Coronary artery (tissue), 2 donors: ENCODE results near the gene CAMSAP1.

Source experiments
- DNase-seq: peaks from one replicate; pipeline ENCODE4 v3.0.0-alpha.2; 2017; ENCODE audit warnings: low spot score
- H3K27ac ChIP-seq, 2 donors: fragments of 200-600 bp; sonication (generic); one replicate each; pipeline ENCODE4 v1.5.1; 2016 to 2019
- H3K4me3 ChIP-seq: fragments of 200-600 bp; sonication (generic); 2 replicates; pipeline ENCODE4 v1.5.1; 2016; ENCODE audit warnings: mild to moderate bottlenecking, moderate library complexity
- CTCF ChIP-seq: fragments of 200-600 bp; sonication (generic); IDR thresholded peaks from one replicate; pipeline ENCODE4 v1.5.1; 2019; ENCODE audit warnings: antibody characterized with exemption

Gene CAMSAP1

GRCh38 chr9:135886147-135886981 is 21.0 kb downstream of the CAMSAP1 start:
- no peak overlapping the region for H3K4me3 ChIP-seq
- peak; percentile 64 for DNase-seq
- H3K27ac ChIP-seq, result no peak overlapping the region
- TF ChIP-seq CTCF, result no peak

- Histone ChIP-seq H3K27ac (no peak overlapping the region), H3K4me3 (no peak overlapping the region)
- peak; percentile 38 for DNase-seq
- TF ChIP-seq CTCF, result no peak
Measured at GRCh38 chr9:135885100-135885853, 22.1 kb downstream of the CAMSAP1 start.

GRCh38 chr9:135884328-135885035 is 22.9 kb downstream of the CAMSAP1 start:
- H3K27ac ChIP-seq, result no peak overlapping the region
- H3K4me3 ChIP-seq, result no peak overlapping the region

GRCh38 chr9:135883410-135884089 is 23.8 kb downstream of the CAMSAP1 start:
- Histone ChIP-seq H3K27ac (no peak overlapping the region), H3K4me3 (no peak overlapping the region)
- DNase-seq, result peak; percentile 38
- TF ChIP-seq CTCF, result no peak

More at GRCh38 chr9:135884328-135885035, 22.9 kb downstream of the CAMSAP1 start:
- TF ChIP-seq CTCF, result no peak
- peak; percentile 63 for DNase-seq

- Histone ChIP-seq H3K4me3 (no peak overlapping the region), H3K27ac (no peak overlapping the region)
- DNase-seq, result peak; percentile 35
- no peak for TF ChIP-seq CTCF
Measured at GRCh38 chr9:135882011-135882410, 25.3 kb downstream of the CAMSAP1 start.

GRCh38 chr9:135880438-135880837 is 26.9 kb downstream of the CAMSAP1 start:
- no peak for TF ChIP-seq CTCF
- Histone ChIP-seq H3K4me3 (no peak overlapping the region), H3K27ac (no peak overlapping the region)
- peak; percentile 38 for DNase-seq
